Lung microvascular endothelial cell (primary cell): Measurements from ENCODE around the gene CD99L2. TPM values are rescaled to one million over a fixed set of nuclear protein-coding genes. Genes with fewer than 3 reads are reported as not detected.

Experiments used
- total RNA-seq: library from RNA; depleted of rRNA; stranded (reverse); fragments of >200 nt; gene quantifications from 2 replicates; pipeline ENCODE4 v1.2.1, GENCODE V29; 2014

Gene CD99L2
- total RNA-seq, 1 donor from 2014 or later: 36.9 TPM

Other genes with a start within 250 kb of the CD99L2 start
- 8.1 and 9.3 TPM in 2 replicates for gene MTMR1, start 205.3 kb downstream of the CD99L2 start, total RNA-seq
- 24.4 and 25.3 TPM in 2 replicates for gene HMGB3, start 84.7 kb upstream of the CD99L2 start, total RNA-seq